ENCODE measurements around the gene ZNF784.
"Not testable (repeated sequence)": the region's sequence is repeated elsewhere in the genome, so short reads cannot be mapped to it uniquely, and the experiment has no call there.

ZNF784 gene

GRCh38 chr19:55599842-55600661 lies 24.3 kb downstream of the ZNF784 start, which contains the start of gene ZNF524:
TSS of gene ZNF524 (plus strand) at chr19:55600288. CDS start at chr19:55602113, 1,825 bp downstream.
- DNase-seq: peak; percentile 91

- peak; percentile 98 for DNase-seq
These were observed 24.9 kb downstream of the ZNF784 start, which contains the start of gene FIZ1 for GRCh38 chr19:55599468-55599841. TSS of gene FIZ1 (minus strand) at chr19:55599517. CDS start at chr19:55597865, 1,652 bp downstream.

- peak; percentile 95 for DNase-seq
These were observed 25.5 kb downstream of the ZNF784 start for GRCh38 chr19:55598719-55599467.

GRCh38 chr19:55598034-55598433 lies 26.3 kb downstream of the ZNF784 start:
- no peak for DNase-seq

GRCh38 chr19:55597501-55597921 lies 26.9 kb downstream of the ZNF784 start:
- no peak for DNase-seq

GRCh38 chr19:55596304-55596703 lies 28.1 kb downstream of the ZNF784 start:
- DNase-seq: no peak

GRCh38 chr19:55594996-55595545 lies 29.3 kb downstream of the ZNF784 start:
- DNase-seq: no peak

GRCh38 chr19:55593096-55593772 lies 31.1 kb downstream of the ZNF784 start:
- DNase-seq: no peak

GRCh38 chr19:55592391-55593090 lies 31.8 kb downstream of the ZNF784 start:
- DNase-seq: no peak

- DNase-seq: no peak
These were observed 32.8 kb downstream of the ZNF784 start for GRCh38 chr19:55591555-55591954.

GRCh38 chr19:55590617-55591016 lies 33.7 kb downstream of the ZNF784 start:
- DNase-seq: no peak

GRCh38 chr19:55590109-55590508 lies 34.3 kb downstream of the ZNF784 start:
- DNase-seq: no peak

GRCh38 chr19:55588738-55589137 lies 35.6 kb downstream of the ZNF784 start:
- no peak for DNase-seq

GRCh38 chr19:55586976-55587668 lies 37.2 kb downstream of the ZNF784 start:
- peak; percentile 96 for DNase-seq

GRCh38 chr19:55585658-55586339 lies 38.6 kb downstream of the ZNF784 start:
- peak; percentile 51 for DNase-seq

GRCh38 chr19:55584871-55585270 lies 39.5 kb downstream of the ZNF784 start:
- DNase-seq: no peak

- DNase-seq: not testable (repeated sequence)
These were observed 40.5 kb downstream of the ZNF784 start for GRCh38 chr19:55583897-55584296.

- not testable (repeated sequence) for DNase-seq
These were observed 42.1 kb downstream of the ZNF784 start for GRCh38 chr19:55582284-55582683.

- DNase-seq: no peak
These were observed 42.5 kb downstream of the ZNF784 start for GRCh38 chr19:55581823-55582223.

- peak; percentile 28 for DNase-seq
These were observed 43.1 kb downstream of the ZNF784 start for GRCh38 chr19:55581145-55581822.
